ENCODE measurements around the gene BSPRY. TPM values are rescaled to one million over a fixed set of nuclear protein-coding genes. Genes with fewer than 3 reads are reported as not detected.
"Not testable (repeated sequence)": the region's sequence is repeated elsewhere in the genome, so short reads cannot be mapped to it uniquely, and the experiment has no call there.

The BSPRY gene
- total RNA-seq, 1 donor from 2014 or later: 10.9 TPM

DNA sequence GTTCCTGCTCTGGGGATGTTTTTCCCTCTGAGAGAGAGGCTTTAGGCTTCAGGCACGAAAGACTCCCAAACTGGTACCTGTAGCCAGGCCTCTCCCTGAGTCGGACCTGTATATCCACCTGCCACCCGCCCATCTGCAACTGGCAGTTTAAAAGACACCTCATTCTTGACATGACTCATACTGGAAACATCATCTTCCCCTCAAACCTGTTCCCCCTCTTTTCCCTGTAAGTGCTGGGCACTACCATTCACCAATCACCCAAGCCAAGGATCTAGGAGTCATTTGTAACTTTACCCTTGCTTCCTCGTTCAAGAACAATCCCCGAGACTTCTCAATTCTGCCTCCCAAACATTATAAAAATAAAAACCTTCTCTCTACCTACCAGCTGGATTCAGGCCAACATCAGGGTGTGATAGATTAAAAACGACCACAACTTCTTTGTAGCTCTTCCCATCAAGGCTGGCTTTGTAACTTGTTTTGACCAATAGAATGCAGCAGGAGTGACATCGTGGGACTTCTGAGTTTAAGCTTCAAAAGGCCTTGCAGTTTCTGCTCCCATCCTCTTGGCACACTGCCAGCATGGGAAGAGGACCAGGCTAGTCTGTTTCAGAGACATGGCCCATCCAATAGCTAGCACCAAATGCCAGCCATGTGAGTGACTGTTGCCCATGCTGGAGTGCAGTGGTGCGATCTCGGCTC is 7.5 kb upstream of the BSPRY start:
- intact Hi-C loops (cut with micrococcal nuclease): loop anchor here (5.0 to 10.0 kb wide), 3 partner anchors 190 to 1043 kb away; partner anchors contain the start of genes AKNA and SLC31A2

- intact Hi-C loops (cut with micrococcal nuclease): loop anchor here (5.0 to 10.0 kb wide), 3 partner anchors 191 to 1041 kb away; partner anchors contain the start of genes AKNA and SLC31A2
These were observed 5.6 kb upstream of the BSPRY start for GRCh38 chr9:113343732-113344231.

GRCh38 chr9:113345190-113345589 is 4.2 kb upstream of the BSPRY start:
- intact Hi-C loops (cut with micrococcal nuclease): loop anchor here (10.0 kb wide), 1 partner anchor 1040 kb away; the partner anchor contains the start of gene AKNA

GRCh38 chr9:113345671-113346070 is 3.7 kb upstream of the BSPRY start:
- intact Hi-C loops (cut with micrococcal nuclease): loop anchor here (10.0 kb wide), 1 partner anchor 1039 kb away; the partner anchor contains the start of gene AKNA

- intact Hi-C loops (cut with micrococcal nuclease): loop anchor here (10.0 kb wide), 1 partner anchor 1036 kb away; the partner anchor contains the start of gene AKNA
These were observed 904 bp upstream of the BSPRY start for GRCh38 chr9:113348437-113348836.

DNA sequence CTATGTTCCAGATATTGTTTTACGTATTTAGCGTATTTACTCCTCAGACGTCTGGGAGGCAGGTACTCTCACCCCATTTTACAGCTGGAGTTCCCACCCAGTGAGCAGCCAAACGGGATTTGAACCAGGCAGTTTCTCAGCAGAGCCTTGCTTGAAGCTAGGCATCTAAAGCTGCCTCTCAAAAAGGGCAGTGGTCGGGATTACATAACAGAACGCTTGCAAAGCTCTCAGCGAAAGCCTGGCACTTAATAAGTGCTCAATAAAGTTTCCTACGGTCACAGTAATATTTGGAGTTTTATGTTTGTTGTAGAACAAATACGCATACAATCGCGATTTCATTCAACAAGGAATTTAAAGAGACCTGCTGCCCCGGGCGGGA is 286 bp upstream of the BSPRY start:
- intact Hi-C loops (cut with micrococcal nuclease): loop anchor here (1.0 to 10.0 kb wide), 2 partner anchors 9 to 1036 kb away; partner anchors contain the start of genes AKNA and WDR31

GRCh38 chr9:113350107-113350661 is 843 bp downstream of the BSPRY start:
- intact Hi-C loops (cut with micrococcal nuclease): loop anchor here (1.0 to 2.0 kb wide), 3 partner anchors 51 to 167 kb away; partner anchors contain the start of genes ALAD, FKBP15 and SLC31A1

DNA sequence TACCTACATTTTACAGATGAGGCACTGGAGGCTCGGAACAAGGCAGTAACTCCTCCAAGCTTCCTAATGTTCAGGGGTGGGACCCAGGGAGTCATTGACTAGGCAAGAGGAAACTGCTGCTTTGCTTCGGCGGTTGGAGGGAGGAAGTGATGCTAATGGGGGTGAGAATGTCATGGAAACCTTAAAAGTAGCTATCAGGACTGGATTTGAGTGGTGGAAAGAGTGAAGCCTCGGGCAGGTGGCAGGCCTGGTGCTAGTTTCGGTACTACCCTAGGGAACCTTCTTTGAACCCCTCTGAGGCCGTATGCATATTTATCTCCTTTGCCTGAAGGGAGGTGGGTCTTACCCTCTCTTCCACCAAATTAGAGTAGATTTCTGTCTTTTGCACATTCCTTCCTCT is 1.6 kb downstream of the BSPRY start:
- intact Hi-C loops (cut with micrococcal nuclease): loop anchor here (1.0 to 2.0 kb wide), 7 partner anchors 25 to 166 kb away; partner anchors contain the start of genes ALAD, C9orf43, CDC26 and FKBP15

DNA sequence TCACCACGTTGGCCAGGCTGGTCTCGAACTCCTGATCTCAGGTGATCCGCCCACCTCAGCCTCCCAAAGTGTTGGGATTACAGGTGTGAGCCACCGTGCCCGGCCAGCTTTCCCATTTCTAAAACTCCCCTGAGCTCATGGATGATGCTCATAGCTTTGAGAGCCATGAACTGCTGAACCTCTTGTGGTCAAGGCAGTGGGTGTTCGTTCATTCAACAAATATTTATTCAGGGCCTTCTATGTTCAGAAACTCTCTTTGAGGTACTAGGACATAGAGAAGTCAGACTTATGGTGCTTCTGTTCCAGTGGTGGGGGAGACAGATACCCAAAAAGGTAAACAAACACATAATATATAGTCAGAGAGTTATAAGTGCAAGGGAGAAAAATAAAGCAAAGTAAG is 2.7 kb downstream of the BSPRY start:
- intact Hi-C loops (cut with micrococcal nuclease): no loop called here

DNA sequence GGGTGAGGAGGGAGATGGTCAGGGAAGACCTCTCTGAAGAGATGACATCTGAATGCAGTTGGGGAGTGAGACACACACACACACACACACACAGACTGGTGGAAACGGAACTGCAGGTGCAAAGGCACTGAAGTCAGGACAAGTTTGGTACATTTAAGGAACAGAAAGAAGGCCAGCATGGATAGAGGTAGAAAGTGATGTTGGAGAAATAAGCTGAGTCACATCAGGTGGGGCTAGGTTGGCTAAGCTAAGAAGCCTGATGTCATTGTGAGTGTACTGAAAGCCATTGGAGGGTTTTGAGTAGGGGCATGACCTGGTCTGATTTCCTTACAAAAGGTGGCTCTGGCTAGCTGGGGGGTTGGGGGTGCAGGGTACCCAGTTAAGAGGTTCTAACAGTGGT is 3.1 kb downstream of the BSPRY start:
- intact Hi-C loops (cut with micrococcal nuclease): no loop called here

DNA sequence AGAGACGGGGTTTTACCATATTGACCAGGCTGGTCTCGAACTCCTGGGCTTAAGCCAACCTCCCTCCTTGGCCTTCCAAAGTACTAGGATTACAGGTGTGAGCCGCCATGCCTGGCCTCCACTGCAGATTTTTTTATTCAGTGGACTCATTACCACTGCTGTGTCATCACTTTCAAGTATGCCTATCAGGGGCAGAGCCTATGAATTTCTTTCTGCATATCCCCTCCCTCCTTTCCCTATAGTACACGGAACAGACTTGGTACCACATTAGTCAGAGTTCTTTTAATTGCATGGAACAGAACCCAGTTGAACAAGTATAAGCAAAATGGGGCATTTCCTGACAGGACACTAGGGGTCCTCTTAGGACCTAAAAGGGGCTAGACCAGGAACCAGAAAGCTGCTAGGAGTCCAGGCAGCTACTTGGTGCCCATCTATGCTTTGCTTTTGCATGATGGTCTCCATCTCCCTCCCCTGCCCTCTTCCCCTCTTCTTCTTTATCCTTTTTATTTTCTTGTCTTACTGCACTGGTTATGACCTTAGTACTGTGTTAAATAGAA is 5.8 kb downstream of the BSPRY start:
- intact Hi-C loops (cut with micrococcal nuclease): no loop called here

- intact Hi-C loops (cut with micrococcal nuclease): no loop called here
These were observed 7.4 kb downstream of the BSPRY start for GRCh38 chr9:113356686-113357292.

DNA sequence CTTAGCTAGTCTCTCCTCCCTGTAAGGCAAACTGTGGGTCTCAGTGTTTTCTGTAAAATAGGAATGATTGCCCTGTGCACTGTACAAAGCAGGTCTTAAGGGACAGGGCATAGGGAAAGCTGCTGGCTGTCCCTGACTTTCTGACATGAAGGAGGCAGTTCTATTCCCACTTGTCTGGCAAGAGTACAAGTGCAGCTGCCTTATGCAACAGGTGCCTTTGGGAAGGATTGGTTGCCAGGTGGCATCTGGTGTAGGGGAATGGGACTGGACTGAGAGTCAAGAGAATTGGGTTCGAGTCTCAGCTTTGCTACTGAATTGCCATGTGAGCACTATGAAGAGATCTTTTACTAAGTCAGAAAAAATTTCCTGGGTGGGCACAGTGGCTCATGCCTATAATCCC is 10.0 kb downstream of the BSPRY start:
- intact Hi-C loops (cut with micrococcal nuclease): no loop called here

- intact Hi-C loops (cut with micrococcal nuclease): no loop called here
These were observed 11.0 kb downstream of the BSPRY start for GRCh38 chr9:113360242-113360842.

GRCh38 chr9:113361304-113362018 is 12.1 kb downstream of the BSPRY start:
- intact Hi-C loops (cut with micrococcal nuclease): no loop called here

DNA sequence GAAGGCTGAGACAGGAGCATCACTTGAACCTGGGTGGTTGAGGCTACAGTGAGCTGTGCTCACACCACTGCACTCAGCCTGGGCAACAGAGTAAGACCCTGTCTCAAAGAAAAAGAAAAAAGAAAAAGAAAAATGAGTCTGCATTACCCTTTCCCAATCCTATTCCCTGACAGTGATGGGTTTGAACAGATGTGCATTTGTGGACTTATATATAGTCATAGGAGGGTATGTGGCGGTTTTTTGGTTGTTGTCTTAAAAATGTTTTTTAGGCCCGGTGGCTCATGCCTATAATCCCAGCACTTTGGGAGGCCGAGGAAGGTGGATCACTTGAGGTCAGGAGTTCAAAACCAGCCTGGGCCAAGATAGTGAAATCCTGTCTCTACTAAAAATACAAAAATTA is 14.0 kb downstream of the BSPRY start:
- intact Hi-C loops (cut with micrococcal nuclease): no loop called here

GRCh38 chr9:113364951-113365350 is 15.6 kb downstream of the BSPRY start:
- intact Hi-C loops (cut with micrococcal nuclease): no loop called here

DNA sequence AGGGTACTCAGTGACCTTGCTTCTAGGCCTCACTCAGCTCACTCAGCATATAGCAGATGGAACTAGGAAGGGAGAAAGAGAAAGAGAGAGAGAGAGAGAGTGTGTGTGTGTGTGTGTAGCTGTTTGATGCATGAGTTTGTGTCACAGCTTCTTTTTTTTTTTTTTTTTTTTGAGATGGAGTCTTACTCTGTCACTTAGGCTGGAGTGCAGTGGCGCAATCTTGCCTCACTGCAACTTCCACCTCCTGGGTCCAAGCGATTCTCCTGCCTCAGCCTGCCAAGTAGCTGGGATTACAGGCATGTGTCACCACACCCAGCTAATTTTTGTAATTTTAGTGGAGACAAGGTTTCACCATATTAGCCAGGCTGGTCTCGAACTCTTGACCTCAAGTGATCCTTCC is 16.3 kb downstream of the BSPRY start:
- intact Hi-C loops (cut with micrococcal nuclease): not testable (repeated sequence)

DNA sequence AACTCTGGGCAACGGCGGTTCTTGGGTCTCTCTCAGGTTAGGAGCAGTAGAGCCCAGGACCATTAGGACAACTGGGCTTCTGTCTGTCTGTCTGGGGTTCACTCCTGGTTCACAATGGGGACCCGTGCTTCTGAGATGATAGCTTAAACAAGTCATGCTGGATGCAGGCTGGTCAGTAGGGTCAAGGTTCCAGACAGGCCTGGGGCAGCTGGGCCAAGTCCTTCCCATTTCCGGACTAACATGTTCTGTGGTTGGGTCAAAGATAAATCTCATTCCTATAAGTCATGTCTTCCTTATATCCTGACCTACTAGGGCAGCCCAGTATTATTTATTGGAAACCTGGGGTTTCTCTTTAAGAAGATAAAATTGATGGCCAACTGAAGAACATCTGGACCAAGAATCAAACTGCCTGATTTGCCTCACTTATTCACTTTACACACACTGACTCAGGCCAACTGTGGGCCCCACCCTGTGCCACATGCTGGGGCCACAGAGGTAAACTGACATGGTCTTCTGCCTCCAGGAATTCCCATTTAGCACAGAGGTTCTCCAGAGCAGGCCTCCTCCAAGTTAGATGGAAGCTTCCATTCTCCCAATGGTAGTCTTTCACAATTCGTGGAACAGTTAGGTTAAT is 19.1 kb downstream of the BSPRY start:
- intact Hi-C loops (cut with micrococcal nuclease): no loop called here

Data from T-helper 1 cell treated with Interleukin-12 subunit alpha and Interleukin-12 subunit beta and Interleukin-4 antibody, amounts not matched to agents 30 ng/mL and 1 ng/mL, for 36 hours (primary cell).